Keratinocyte (primary cell): Measurements from ENCODE around the gene RNF125. TPM values are rescaled to one million over a fixed set of nuclear protein-coding genes. Genes with fewer than 3 reads are reported as not detected.

Experiments used
- DNase-seq: peaks from one replicate; pipeline ENCODE4 v3.0.0-alpha.2; 2011; ENCODE audit warnings: low read depth, missing footprints, low spot score
- FAIRE-seq: peaks from 2 replicates; lab custom pipeline; 2011; peaks lifted over from hg19 to GRCh38; lab: Jason Lieb, UNC
- H2AFZ ChIP-seq: 2 replicates; pipeline ENCODE4 v1.6.0; 2012; ENCODE audit warnings: low read length, control low read depth, inconsistent platforms; ENCODE audit not compliant: control insufficient read depth
- H3K27ac ChIP-seq: 2 replicates; pipeline ENCODE4 v1.5.1; 2011; ENCODE audit warnings: low read length; ENCODE audit not compliant: control insufficient read depth, insufficient read depth
- H3K27me3 ChIP-seq: 3 replicates; pipeline ENCODE4 v1.6.0; 2011; ENCODE audit warnings: low read length; ENCODE audit not compliant: control insufficient read depth, insufficient read depth; ENCODE audit errors: extremely low read depth
- H3K36me3 ChIP-seq, 2 experiments: 2 replicates in 1 of 2; 3 replicates in 1 of 2; pipeline ENCODE4 v1.5.1; 2011; ENCODE audit warnings: low read length in 2 of 2, mild to moderate bottlenecking in 1 of 2; ENCODE audit not compliant: control insufficient read depth in 2 of 2, insufficient read depth in 2 of 2; ENCODE audit errors: extremely low read depth in 1 of 2
- H3K4me1 ChIP-seq: 3 replicates; pipeline ENCODE4 v1.5.1; 2011; ENCODE audit warnings: low read length; ENCODE audit not compliant: control insufficient read depth, insufficient read depth; ENCODE audit errors: extremely low read depth
- H3K4me2 ChIP-seq: 3 replicates; pipeline ENCODE4 v1.6.0; 2011; ENCODE audit warnings: low read depth, low read length; ENCODE audit not compliant: control insufficient read depth, insufficient read depth; ENCODE audit errors: extremely low read depth
- H3K4me3 ChIP-seq, 3 experiments: fragments of 200-600 bp in 1 of 3; sonication (generic) in 1 of 3; 2 replicates in 2 of 3; 3 replicates in 1 of 3; pipeline ENCODE4 v1.5.1; 2011 to 2016; ENCODE audit warnings: low read length in 3 of 3, mild to moderate bottlenecking in 3 of 3, control low read depth in 2 of 3, inconsistent platforms in 1 of 3, low read depth in 1 of 3, mixed read lengths in 1 of 3, mixed run types in 1 of 3, moderate library complexity in 1 of 3; ENCODE audit not compliant: control insufficient read depth in 2 of 3, insufficient read depth in 2 of 3; ENCODE audit errors: extremely low read depth in 1 of 3
- H3K79me2 ChIP-seq: 2 replicates; pipeline ENCODE4 v1.6.0; 2012; ENCODE audit warnings: low read length; ENCODE audit not compliant: control insufficient read depth, insufficient read depth
- H3K9ac ChIP-seq: 3 replicates; pipeline ENCODE4 v1.6.0; 2011; ENCODE audit warnings: low read length; ENCODE audit not compliant: control insufficient read depth, insufficient read depth; ENCODE audit errors: extremely low read depth
- H3K9me1 ChIP-seq: 3 replicates; pipeline ENCODE4 v1.6.0; 2011; ENCODE audit warnings: low read length; ENCODE audit not compliant: control insufficient read depth, insufficient read depth; ENCODE audit errors: extremely low read depth
- H3K9me3 ChIP-seq: 2 replicates; pipeline ENCODE4 v1.5.1; 2012; ENCODE audit warnings: low read depth, low read length; ENCODE audit not compliant: control insufficient read depth
- H4K20me1 ChIP-seq: 3 replicates; pipeline ENCODE4 v1.6.0; 2011; ENCODE audit warnings: low read length; ENCODE audit not compliant: control insufficient read depth, insufficient read depth; ENCODE audit errors: extremely low read depth
- EZH2 ChIP-seq: IDR thresholded peaks from one replicate; pipeline ENCODE4 v1.6.1; 2012; ENCODE audit warnings: inconsistent platforms, mild to moderate bottlenecking, low read length, moderate library complexity
- dilution Hi-C: fragments of 300-500 bp; cut with MboI; formaldehyde crosslinking; loops from one replicate; pipeline ENCODE4 v1.7.0; 2020; ENCODE audit warnings: low sequenced_read_pairs; ENCODE audit not compliant: extremely low pct_ligation_motif_present
- polyA plus RNA-seq, 5 experiments: library from polyadenylated mRNA; depleted of rRNA in 3 of 5; stranded (reverse) in 3 of 5; stranded (forward) in 1 of 5; unstranded in 1 of 5; fragments of >200 nt; gene quantifications; 1 replicate in 1 of 5; 2 replicates in 3 of 5; 3 replicates in 1 of 5; pipeline versions ENCODE4 v1.2.1 to v1.2.3, GENCODE V29; 2011 to 2012; ENCODE audit warnings: missing spikeins in 2 of 5, low read depth in 1 of 5, low replicate concordance in 1 of 5
- TF ChIP-seq, protein P1 (sequence below), 3 experiments: IDR thresholded peaks in 1 of 3; conservative IDR thresholded peaks in 1 of 3; optimal IDR thresholded peaks in 1 of 3; 2 replicates in 2 of 3; 3 replicates in 1 of 3; pipeline versions ENCODE3 to v1.5.1; 2011; ENCODE audit warnings: low read length in 3 of 3, mild to moderate bottlenecking in 3 of 3, moderate library complexity in 2 of 3, control low read depth in 1 of 3, inconsistent platforms in 1 of 3; ENCODE audit not compliant: insufficient read depth in 2 of 3; ENCODE audit errors: extremely low read depth in 1 of 3

Gene RNF125
- polyA plus RNA-seq, 1 donor (not counting 4 experiments of a cell fraction or from before 2014, with no cell fraction given): 4.5 TPM

DNA sequence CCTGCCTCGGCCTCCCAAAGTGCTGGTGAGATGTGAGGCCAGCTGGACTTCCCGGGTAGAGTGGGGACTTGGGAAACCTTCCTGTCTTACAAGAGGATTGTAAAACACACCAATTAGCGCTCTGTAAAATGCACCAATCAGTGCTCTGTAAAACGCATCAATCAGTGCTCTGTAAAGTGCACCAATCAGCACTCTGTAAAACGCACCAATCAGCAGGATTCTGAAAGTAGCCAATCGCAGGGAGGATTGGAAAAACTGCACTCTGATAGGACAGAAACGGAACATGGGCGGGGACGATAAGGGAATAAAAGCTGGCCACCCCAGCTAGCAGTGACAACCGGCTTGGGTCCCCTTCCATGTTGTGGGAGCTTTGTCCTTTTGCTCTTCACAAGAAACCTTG, 19.0 kb downstream of the RNF125 start:
- H3K4me2 ChIP-seq: no peak overlapping the region
- no peak for TF ChIP-seq EZH2
- TF ChIP-seq, protein P1, sequence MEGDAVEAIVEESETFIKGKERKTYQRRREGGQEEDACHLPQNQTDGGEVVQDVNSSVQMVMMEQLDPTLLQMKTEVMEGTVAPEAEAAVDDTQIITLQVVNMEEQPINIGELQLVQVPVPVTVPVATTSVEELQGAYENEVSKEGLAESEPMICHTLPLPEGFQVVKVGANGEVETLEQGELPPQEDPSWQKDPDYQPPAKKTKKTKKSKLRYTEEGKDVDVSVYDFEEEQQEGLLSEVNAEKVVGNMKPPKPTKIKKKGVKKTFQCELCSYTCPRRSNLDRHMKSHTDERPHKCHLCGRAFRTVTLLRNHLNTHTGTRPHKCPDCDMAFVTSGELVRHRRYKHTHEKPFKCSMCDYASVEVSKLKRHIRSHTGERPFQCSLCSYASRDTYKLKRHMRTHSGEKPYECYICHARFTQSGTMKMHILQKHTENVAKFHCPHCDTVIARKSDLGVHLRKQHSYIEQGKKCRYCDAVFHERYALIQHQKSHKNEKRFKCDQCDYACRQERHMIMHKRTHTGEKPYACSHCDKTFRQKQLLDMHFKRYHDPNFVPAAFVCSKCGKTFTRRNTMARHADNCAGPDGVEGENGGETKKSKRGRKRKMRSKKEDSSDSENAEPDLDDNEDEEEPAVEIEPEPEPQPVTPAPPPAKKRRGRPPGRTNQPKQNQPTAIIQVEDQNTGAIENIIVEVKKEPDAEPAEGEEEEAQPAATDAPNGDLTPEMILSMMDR (optimal IDR thresholded peaks at IDR 0.05 in 1 of 3, IDR thresholded peaks at IDR 0.05 in 1 of 3, conservative IDR thresholded peaks at IDR 0.05 in 1 of 3; ENCODE audit: extremely low read depth in 1 of 3, insufficient read depth in 2 of 3, low read length in 3 of 3): no peak
- H3K9ac ChIP-seq: no peak overlapping the region
- DNase-seq: no peak
- no peaks in the 10 kb centered on the region for H4K20me1 ChIP-seq
- no peaks in the 10 kb centered on the region for H3K36me3 ChIP-seq
- H3K9me1 ChIP-seq: no peaks in the 10 kb centered on the region
- no peaks in the 10 kb centered on the region for H3K79me2 ChIP-seq
- dilution Hi-C loops: no loop called here
- no peaks in the 10 kb centered on the region for H3K9me3 ChIP-seq
- H3K4me3 ChIP-seq: no peak overlapping the region
- no peaks in the 10 kb centered on the region for H3K4me1 ChIP-seq
- no peak overlapping the region for H3K27ac ChIP-seq
- FAIRE-seq: no peak
- no peak overlapping the region for H2AFZ ChIP-seq
- no peaks in the 10 kb centered on the region for H3K27me3 ChIP-seq

DNA sequence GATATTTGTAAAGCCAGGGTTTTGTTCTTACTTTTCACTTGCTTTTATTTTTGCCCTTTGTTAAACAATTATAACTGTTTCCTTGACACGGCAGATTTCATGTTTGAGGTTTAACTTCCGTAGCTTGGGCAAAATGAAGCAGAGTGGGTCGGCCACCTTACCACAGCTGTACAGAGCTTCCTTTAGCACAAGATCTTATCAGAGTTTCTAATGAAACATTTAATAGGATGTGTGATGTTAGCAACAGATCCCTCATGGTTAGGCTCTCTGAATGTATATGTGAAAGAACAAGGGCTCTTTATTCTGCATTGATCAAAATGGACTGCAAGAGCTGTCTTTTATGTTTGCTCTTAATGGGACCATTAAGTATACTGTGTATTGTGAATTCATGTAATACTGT, 22.3 kb downstream of the RNF125 start:
- no peaks in the 10 kb centered on the region for H3K4me1 ChIP-seq
- no peaks in the 10 kb centered on the region for H3K9me3 ChIP-seq
- H3K9ac ChIP-seq: no peak overlapping the region
- no peaks in the 10 kb centered on the region for H3K36me3 ChIP-seq
- H4K20me1 ChIP-seq: no peaks in the 10 kb centered on the region
- dilution Hi-C loops: no loop called here
- TF ChIP-seq, protein P1 (optimal IDR thresholded peaks at IDR 0.05 in 1 of 3, IDR thresholded peaks at IDR 0.05 in 1 of 3, conservative IDR thresholded peaks at IDR 0.05 in 1 of 3; ENCODE audit: extremely low read depth in 1 of 3, insufficient read depth in 2 of 3, low read length in 3 of 3): no peak
- no peak for TF ChIP-seq EZH2
- H3K4me2 ChIP-seq: no peak overlapping the region
- FAIRE-seq (no peak), DNase-seq (no peak)
- no peaks in the 10 kb centered on the region for H3K9me1 ChIP-seq
- H2AFZ ChIP-seq: no peak overlapping the region
- H3K27me3 ChIP-seq: no peaks in the 10 kb centered on the region
- H3K79me2 ChIP-seq: no peaks in the 10 kb centered on the region
- H3K4me3 ChIP-seq: no peak overlapping the region
- no peak overlapping the region for H3K27ac ChIP-seq
